GM12878 (cell line): ENCODE data around the gene PTMA. TPM values are rescaled to one million over a fixed set of nuclear protein-coding genes. Genes with fewer than 3 reads are reported as not detected.

Experiments
- ATAC-seq: fragments of 200-7000 bp; cut with Tn5 transposase; 3 replicates; pipeline ENCODE4 v1.9.1; 2020; ENCODE audit warnings: mild to moderate bottlenecking, moderate library complexity
- BruUV-seq: library from RNA; stranded (reverse); fragments of 400-500 nt; replicated peaks from 2 replicates; lab custom pipeline; 2021; lab: Mats Ljungman, UMichigan
- CTCF ChIA-PET: fragments of 300-600 bp; sonication (Branson Sonifier 250); formaldehyde crosslinking; extraction: SDS; loops from one replicate; lab custom pipeline; 2021; ENCODE audit warnings: inconsistent platforms; lab: Yijun Ruan, JAX
- POLR2A ChIA-PET: fragments of 350-600 bp; formaldehyde crosslinking; extraction: SDS; loops from one replicate; lab custom pipeline; 2021; ENCODE audit warnings: inconsistent platforms; lab: Charles Lee
- RAD21 ChIA-PET: fragments of 300-600 bp; sonication (Branson Sonifier 250); formaldehyde crosslinking; loops from one replicate; lab custom pipeline; 2023; ENCODE audit warnings: antibody characterized with exemption; ENCODE audit not compliant: unreplicated experiment; lab: Charles Lee
- SMC1A ChIA-PET: fragments of 300-600 bp; sonication (Branson Sonifier 250); formaldehyde crosslinking; loops from one replicate; lab custom pipeline; 2023; ENCODE audit not compliant: unreplicated experiment, uncharacterized antibody; lab: Charles Lee
- DNase-seq: peaks from one replicate; pipeline ENCODE4 v3.0.0-alpha.2; 2011; ENCODE audit warnings: low read depth, low spot score
- FAIRE-seq: peaks from 3 replicates; lab custom pipeline; 2011; peaks lifted over from hg19 to GRCh38; lab: Jason Lieb, UNC
- H2AFZ ChIP-seq: 2 replicates; pipeline ENCODE4 v1.6.0; 2011; ENCODE audit warnings: low read depth, low read length, control low read depth; ENCODE audit not compliant: control insufficient read depth
- H3K27ac ChIP-seq: 2 replicates; pipeline ENCODE4 v1.5.1; 2011; ENCODE audit warnings: control low read depth; ENCODE audit not compliant: control insufficient read depth, insufficient read depth
- H3K27me3 ChIP-seq, 2 experiments: replicated peaks in 1 of 2; 2 replicates each; pipeline versions ENCODE4 v1.6.0 to v1.6.1; 2011; ENCODE audit warnings: low read length in 1 of 2; ENCODE audit not compliant: control insufficient read depth in 2 of 2, insufficient read depth in 2 of 2
- H3K36me3 ChIP-seq, 2 experiments: 2 replicates each; pipeline ENCODE4 v1.5.1; 2011; ENCODE audit warnings: low read length in 1 of 2; ENCODE audit not compliant: control insufficient read depth in 2 of 2, insufficient read depth in 2 of 2
- H3K4me1 ChIP-seq: 2 replicates; pipeline ENCODE4 v1.6.1; 2011; ENCODE audit warnings: mild to moderate bottlenecking, low read length, moderate library complexity, mixed read lengths; ENCODE audit not compliant: control insufficient read depth, insufficient read depth
- H3K4me2 ChIP-seq: 2 replicates; pipeline ENCODE4 v1.6.0; 2011; ENCODE audit warnings: control low read depth; ENCODE audit not compliant: control insufficient read depth, insufficient read depth
- H3K4me3 ChIP-seq: fragments of 200-600 bp; sonication (generic); 2 replicates; pipeline ENCODE4 v1.5.1; 2016
- H3K79me2 ChIP-seq: 2 replicates; pipeline ENCODE4 v1.6.0; 2011; ENCODE audit warnings: low read length; ENCODE audit not compliant: control insufficient read depth, insufficient read depth
- H3K9ac ChIP-seq: 2 replicates; pipeline ENCODE4 v1.8.0; 2011; ENCODE audit warnings: low read length, control low read depth, mixed read lengths; ENCODE audit not compliant: control insufficient read depth, insufficient read depth
- H3K9me3 ChIP-seq: replicated peaks from 3 replicates; pipeline ENCODE4 v1.5.1; 2011; ENCODE audit warnings: mild to moderate bottlenecking, low read length; ENCODE audit not compliant: control insufficient read depth, insufficient read depth
- H4K20me1 ChIP-seq: 2 replicates; pipeline ENCODE4 v1.6.0; 2011; ENCODE audit not compliant: control insufficient read depth, insufficient read depth
- CTCF ChIP-seq, 3 experiments: IDR thresholded peaks in 2 of 3; conservative IDR thresholded peaks in 1 of 3; 2 replicates each; pipeline ENCODE4 v1.5.1; 2011; ENCODE audit warnings: low read depth in 3 of 3, low read length in 3 of 3, mild to moderate bottlenecking in 3 of 3, control low read depth in 2 of 3, moderate library complexity in 2 of 3, inconsistent platforms in 1 of 3, mixed read lengths in 1 of 3; ENCODE audit not compliant: control insufficient read depth in 2 of 3, insufficient read depth in 1 of 3; ENCODE audit errors: extremely low read depth in 1 of 3
- DPF2 ChIP-seq: fragments of 450-650 bp; IDR thresholded peaks from 2 replicates; pipeline ENCODE4 v1.6.1; 2017; ENCODE audit warnings: mild to moderate bottlenecking
- NR2C1 ChIP-seq: fragments of 450-650 bp; IDR thresholded peaks from 2 replicates; pipeline ENCODE4 v1.6.1; 2017; ENCODE audit warnings: antibody characterized with exemption, mild to moderate bottlenecking, moderate library complexity
- WGBS: methylation state at CpG from one replicate; pipeline ENCODE4 v1.1.6; 2016; ENCODE audit warnings: low lambda C conversion rate; ENCODE audit not compliant: insufficient replicate concordance, insufficient coverage; ENCODE audit errors: missing lambda C conversion rate; 5-methylcytosine and 5-hydroxymethylcytosine counted together
- in situ Hi-C: fragments of 300-500 bp; cut with MboI; formaldehyde crosslinking; loops from 9 replicates; pipeline ENCODE4 v1.14.3; 2018; ENCODE audit warnings: mixed read lengths
- intact Hi-C: fragments of 100-400 bp; cut with micrococcal nuclease; formaldehyde crosslinking; loops from one replicate; pipeline ENCODE4 v1.14.2; 2022; ENCODE audit not compliant: unreplicated experiment
- polyA plus RNA-seq, 11 experiments: library from polyadenylated mRNA; depleted of rRNA in 4 of 11; unstranded in 6 of 11; stranded (reverse) in 5 of 11; fragments of >200 nt; fragmentation: Nextera tagmentation in 4 of 11; fragmentation: Illumina TruSeq in 1 of 11; extraction: Ambion mirVana in 4 of 11; extraction: Trizol in 1 of 11; gene quantifications; 1 replicate in 1 of 11; 2 replicates in 10 of 11; pipeline versions ENCODE4 v1.2.1 to v1.2.3, GENCODE V29; 2011 to 2016; ENCODE audit warnings: inconsistent platforms in 2 of 11, missing spikeins in 2 of 11, low read depth in 1 of 11
- total RNA-seq, 4 experiments: library from RNA; depleted of rRNA in 3 of 4; stranded (reverse); fragments of >200 nt in 3 of 4; fragmentation: Illumina TruSeq in 1 of 4; extraction: Trizol in 1 of 4; gene quantifications; 2 replicates each; pipeline versions ENCODE4 v1.2.1 to v1.2.3, GENCODE V29; 2013 to 2021

PTMA gene
- total and polyA plus RNA-seq, 10 of the 15 experiments (the other 5 are each of a cell fraction or from before 2014, with no cell fraction given), result 1,144 to 5,018 (median 3,464) TPM

GRCh38 chr2:231682603-231683291 lies 25.6 kb upstream of the PTMA start:
- no peak overlapping the region for H3K27ac ChIP-seq
- RAD21 ChIA-PET, result interaction anchor here (24.6 kb wide), 1 partner anchor 34 kb away, joined by 463 read pairs; no protein-coding TSS in a partner anchor
- FAIRE-seq, result no peak

More at GRCh38 chr2:231682603-231683291, 25.6 kb upstream of the PTMA start:
- Histone ChIP-seq H3K79me2 (peaks cover 4% of the 10 kb centered on the region), H3K36me3 (no peaks in the 10 kb centered on the region), H3K4me2 (no peak overlapping the region), H4K20me1 (no peaks in the 10 kb centered on the region), H3K4me3 (no peak overlapping the region), H2AFZ (no peak overlapping the region)
- intact Hi-C loops (no loop called here), in situ Hi-C loops (no loop called here)
- WGBS, result 99% methylated on average over 11 of the region's 11 CpGs
- TF ChIP-seq NR2C1 (no peak), DPF2 (no peak), CTCF (IDR thresholded peaks at IDR 0.05 in 2 of 3, conservative IDR thresholded peaks at IDR 0.05 in 1 of 3; ENCODE audit: control insufficient read depth in 2 of 3, extremely low read depth in 1 of 3, insufficient read depth in 1 of 3, low read depth in 3 of 3, low read length in 3 of 3) (no peak)
- TF ChIP-seq, all 136 proteins: peak for 0
- Histone ChIP-seq H3K27me3 (no peaks in the 10 kb centered on the region), H3K4me1 (peaks cover 20% of the 10 kb centered on the region), H3K9ac (no peak overlapping the region), H3K9me3 (no peaks in the 10 kb centered on the region)
- no peak for ATAC-seq
- ChIA-PET POLR2A (interaction anchor here (0.8 to 2.5 kb wide), 3 partner anchors 11 to 31 kb away, joined by 3 to 6 read pairs (median 4); no protein-coding TSS in a partner anchor), CTCF (interaction anchor here (22.2 kb wide), 1 partner anchor 34 kb away, joined by 811 read pairs; no protein-coding TSS in a partner anchor), SMC1A (interaction anchor here (2.4 kb wide), 1 partner anchor 32 kb away, joined by 12 read pairs; no protein-coding TSS in a partner anchor)
- no TSS peak for BruUV-seq
- DNase-seq, result no peak
